HCT116 (cell line): Measurements from ENCODE around the gene CRLF1. TPM values are rescaled to one million over a fixed set of nuclear protein-coding genes. Genes with fewer than 3 reads are reported as not detected.

ENCODE experiments used
- ATAC-seq: fragments of 200-7000 bp; cut with Tn5 transposase; 2 replicates; pipeline ENCODE4 v1.9.1; 2020; ENCODE audit warnings: mild to moderate bottlenecking, moderate library complexity
- BruUV-seq: library from RNA; stranded (reverse); fragments of 400-500 nt; replicated peaks from 2 replicates; lab custom pipeline; 2021; lab: Mats Ljungman, UMichigan
- CTCF ChIA-PET: fragments of 300-600 bp; sonication (Branson Sonifier 250); formaldehyde crosslinking; loops from one replicate; lab custom pipeline; 2021; ENCODE audit warnings: antibody characterized with exemption; lab: Charles Lee
- POLR2A ChIA-PET: fragments of 300-600, 350-600 bp; sonication (Branson Sonifier 250); formaldehyde crosslinking; loops from one replicate; lab custom pipeline; 2021; ENCODE audit warnings: antibody characterized with exemption; lab: Charles Lee
- RAD21 ChIA-PET, 2 experiments: fragments of 300-600 bp; sonication (Branson Sonifier 250); formaldehyde crosslinking; loops; one replicate each; lab custom pipeline; 2023; ENCODE audit warnings: low total read pairs in 2 of 2; ENCODE audit not compliant: uncharacterized antibody in 2 of 2, unreplicated experiment in 2 of 2, low non-redundant PET in 1 of 2; lab: Charles Lee
- DNase-seq: peaks from one replicate; pipeline ENCODE4 v3.0.0-alpha.2; 2010; ENCODE audit warnings: low read depth, low spot score
- H2AFZ ChIP-seq: fragments of 200-600 bp; shearing (Covaris generic), sonication (generic); 2 replicates; pipeline ENCODE4 v1.6.1; 2017; ENCODE audit warnings: low read depth, mixed run types, mixed read lengths, antibody characterized with exemption, low read length; ENCODE audit not compliant: poor library complexity, severe bottlenecking
- H3K27ac ChIP-seq: 2 replicates; pipeline ENCODE4 v1.5.1; 2012; ENCODE audit warnings: low read depth, low read length
- H3K27me3 ChIP-seq: fragments of 200-600 bp; sonication (generic); 2 replicates; pipeline ENCODE4 v1.6.1; 2016; ENCODE audit warnings: mixed run types, low read length, mixed read lengths; ENCODE audit not compliant: insufficient read depth
- H3K36me3 ChIP-seq, 2 experiments: fragments of 200-500 bp in 1 of 2; fragments of 200-600 bp in 1 of 2; sonication (Bioruptor generic) in 1 of 2; sonication (generic) in 1 of 2; 2 replicates each; pipeline versions ENCODE4 v1.5.1 to v1.6.1; 2014 to 2016; ENCODE audit warnings: low read length in 2 of 2, inconsistent platforms in 1 of 2, mixed read lengths in 1 of 2, mixed run types in 1 of 2; ENCODE audit not compliant: insufficient read depth in 2 of 2, control insufficient read depth in 1 of 2
- H3K4me1 ChIP-seq, 2 experiments: fragments of 200-600 bp in 1 of 2; sonication (generic) in 1 of 2; 2 replicates each; pipeline versions ENCODE4 v1.5.1 to v1.6.1; 2012 to 2017; ENCODE audit warnings: low read length in 2 of 2, inconsistent platforms in 1 of 2, mild to moderate bottlenecking in 1 of 2, mixed read lengths in 1 of 2, mixed run types in 1 of 2, moderate library complexity in 1 of 2; ENCODE audit not compliant: insufficient read depth in 2 of 2, control insufficient read depth in 1 of 2
- H3K4me2 ChIP-seq: fragments of 200-600 bp; sonication (generic); 2 replicates; pipeline ENCODE4 v1.6.1; 2017; ENCODE audit warnings: mixed run types, low read length, mixed read lengths
- H3K4me3 ChIP-seq, 2 experiments: fragments of 200-600 bp in 1 of 2; sonication (generic) in 1 of 2; replicated peaks in 1 of 2; 2 replicates each; pipeline ENCODE4 v1.5.1; 2011 to 2016; ENCODE audit warnings: low read length in 2 of 2, control low read depth in 1 of 2, low read depth in 1 of 2, mild to moderate bottlenecking in 1 of 2, mixed read lengths in 1 of 2, mixed run types in 1 of 2
- H3K79me2 ChIP-seq: fragments of 200-600 bp; sonication (generic); 2 replicates; pipeline ENCODE4 v1.6.1; 2017; ENCODE audit warnings: mild to moderate bottlenecking, mixed run types, low read length, moderate library complexity, mixed read lengths; ENCODE audit not compliant: insufficient read depth
- H3K9ac ChIP-seq: fragments of 200-600 bp; sonication (generic); 2 replicates; pipeline ENCODE4 v1.6.1; 2016; ENCODE audit warnings: low read length, mixed read lengths
- H3K9me2 ChIP-seq: fragments of 200-600 bp; sonication (generic), shearing (Covaris generic); 2 replicates; pipeline ENCODE4 v1.6.1; 2017; ENCODE audit warnings: mixed run types, mild to moderate bottlenecking, moderate library complexity; ENCODE audit not compliant: insufficient read depth
- H3K9me3 ChIP-seq, 2 experiments: fragments of 200-500 bp in 1 of 2; fragments of 200-600 bp in 1 of 2; sonication (Bioruptor generic) in 1 of 2; sonication (generic) in 1 of 2; 2 replicates each; pipeline ENCODE4 v1.6.1; 2014 to 2017; ENCODE audit warnings: low read length in 2 of 2, mixed read lengths in 2 of 2, inconsistent platforms in 1 of 2, low read depth in 1 of 2, mild to moderate bottlenecking in 1 of 2, mixed run types in 1 of 2, moderate library complexity in 1 of 2; ENCODE audit not compliant: control insufficient read depth in 1 of 2, insufficient read depth in 1 of 2
- H4K20me1 ChIP-seq: fragments of 200-600 bp; sonication (generic), shearing (Covaris generic); 2 replicates; pipeline ENCODE4 v1.6.1; 2017; ENCODE audit warnings: mixed run types, mild to moderate bottlenecking, moderate library complexity; ENCODE audit not compliant: insufficient read depth
- CBX3 ChIP-seq: IDR thresholded peaks from 2 replicates; pipeline ENCODE4 v1.6.1; 2012; ENCODE audit warnings: low read depth
- EGR1 ChIP-seq: IDR thresholded peaks from 2 replicates; pipeline ENCODE4 v1.6.1; 2012; ENCODE audit warnings: low read depth
- ELF1 ChIP-seq: IDR thresholded peaks from 2 replicates; pipeline ENCODE4 v1.6.1; 2012; ENCODE audit warnings: low read depth, borderline replicate concordance
- EZH2 ChIP-seq: fragments of 200-600 bp; sonication (generic); IDR thresholded peaks from 2 replicates; pipeline ENCODE4 v1.6.1; 2017; ENCODE audit warnings: antibody characterized with exemption, mixed run types
- EZH2phosphoT487 ChIP-seq: fragments of 200-600 bp; IDR thresholded peaks from 2 replicates; pipeline ENCODE4 v1.6.1; 2018; ENCODE audit warnings: antibody characterized with exemption, borderline replicate concordance
- POLR2A ChIP-seq: IDR thresholded peaks from 2 replicates; pipeline ENCODE4 v1.7.0; 2011; ENCODE audit warnings: borderline replicate concordance; ENCODE audit not compliant: insufficient read depth, insufficient read length; ENCODE audit errors: extremely low read depth
- POLR2AphosphoS5 ChIP-seq: IDR thresholded peaks from 2 replicates; pipeline ENCODE4 v1.6.1; 2011; ENCODE audit warnings: mild to moderate bottlenecking, low read depth, low read length, moderate library complexity
- RAD21 ChIP-seq: IDR thresholded peaks from 2 replicates; pipeline ENCODE4 v1.6.1; 2012; ENCODE audit warnings: low read depth, mild to moderate bottlenecking
- SIN3A ChIP-seq: IDR thresholded peaks from 2 replicates; pipeline ENCODE4 v1.6.1; 2012; ENCODE audit warnings: low read depth
- SP1 ChIP-seq: IDR thresholded peaks from 2 replicates; pipeline ENCODE4 v1.6.1; 2012; ENCODE audit warnings: low read depth
- TCF7L2 ChIP-seq: IDR thresholded peaks from 2 replicates; pipeline ENCODE4 v1.7.0; 2011; ENCODE audit warnings: borderline replicate concordance, inconsistent platforms; ENCODE audit not compliant: insufficient read depth, insufficient read length; ENCODE audit errors: extremely low read depth
- ZFX ChIP-seq: fragments of 450-650 bp; IDR thresholded peaks from 2 replicates; pipeline ENCODE4 v1.6.1; 2017
- ZNF274 ChIP-seq: fragments of 200-500 bp; sonication (Bioruptor generic); IDR thresholded peaks from 2 replicates; pipeline ENCODE4 v1.6.1; 2014; ENCODE audit warnings: mild to moderate bottlenecking, low read depth, low read length, inconsistent platforms
- intact Hi-C: fragments of 100-400 bp; cut with micrococcal nuclease; formaldehyde crosslinking; loops from 2 replicates; pipeline ENCODE4 v1.10.0; 2022
- total RNA-seq: library from RNA; stranded (reverse); gene quantifications from one replicate; pipeline ENCODE4 v1.2.1, GENCODE V29; 2021; ENCODE audit not compliant: unreplicated experiment
- TF ChIP-seq, protein P1 (sequence below): IDR thresholded peaks from 2 replicates; pipeline ENCODE4 v1.6.1; 2012
- TF ChIP-seq, protein P2 (sequence below): IDR thresholded peaks from 2 replicates; pipeline ENCODE4 v1.6.1; 2012
- TF ChIP-seq, protein P3 (sequence below): IDR thresholded peaks from 2 replicates; pipeline ENCODE4 v1.6.1; 2012; ENCODE audit warnings: low read depth
- TF ChIP-seq, protein P4 (sequence below): IDR thresholded peaks from 2 replicates; pipeline ENCODE4 v1.6.1; 2011; ENCODE audit warnings: mild to moderate bottlenecking, low read length, moderate library complexity; ENCODE audit not compliant: insufficient replicate concordance; ENCODE audit errors: extremely low read depth
- TF ChIP-seq, protein P5 (sequence below), 3 experiments: fragments of 200-600 bp in 1 of 3; sonication (generic) in 1 of 3; IDR thresholded peaks in 2 of 3; conservative IDR thresholded peaks in 1 of 3; 2 replicates each; pipeline ENCODE4 v1.5.1; 2012 to 2017; ENCODE audit warnings: low read depth in 2 of 3, low read length in 2 of 3, antibody characterized with exemption in 1 of 3, borderline replicate concordance in 1 of 3, control low read depth in 1 of 3, mild to moderate bottlenecking in 1 of 3, mixed read lengths in 1 of 3, mixed run types in 1 of 3, moderate library complexity in 1 of 3; ENCODE audit not compliant: insufficient read depth in 1 of 3

The CRLF1 gene
- total RNA-seq, 1 experiment from 2014 or later, result 43.0 TPM

DNA sequence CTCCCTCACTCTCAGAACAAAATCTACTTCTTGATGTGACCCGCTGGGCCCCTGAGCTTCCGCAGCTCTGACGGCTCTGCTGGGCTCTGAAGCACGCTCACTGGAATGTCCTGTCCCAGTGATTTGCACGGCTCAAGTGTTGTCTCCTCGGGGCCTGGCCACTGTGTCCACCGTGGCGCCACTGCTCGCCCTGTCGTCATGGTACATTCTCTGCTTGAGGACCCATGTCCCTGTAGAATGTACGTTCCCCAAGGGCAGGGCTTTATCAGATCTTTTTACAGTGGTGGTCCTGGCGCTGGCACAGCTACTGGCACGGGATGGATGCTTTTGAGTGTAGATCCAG is 42.3 kb upstream of the CRLF1 start (continued):
- TF ChIP-seq, protein P1, sequence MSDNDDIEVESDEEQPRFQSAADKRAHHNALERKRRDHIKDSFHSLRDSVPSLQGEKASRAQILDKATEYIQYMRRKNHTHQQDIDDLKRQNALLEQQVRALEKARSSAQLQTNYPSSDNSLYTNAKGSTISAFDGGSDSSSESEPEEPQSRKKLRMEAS, result no peak
- TF ChIP-seq TCF7L2 (no peak), POLR2AphosphoS5 (no peak), ZFX (no peak), EZH2phosphoT487 (no peak)
- TF ChIP-seq, protein P2, sequence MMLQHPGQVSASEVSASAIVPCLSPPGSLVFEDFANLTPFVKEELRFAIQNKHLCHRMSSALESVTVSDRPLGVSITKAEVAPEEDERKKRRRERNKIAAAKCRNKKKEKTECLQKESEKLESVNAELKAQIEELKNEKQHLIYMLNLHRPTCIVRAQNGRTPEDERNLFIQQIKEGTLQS, result no peak

DNA sequence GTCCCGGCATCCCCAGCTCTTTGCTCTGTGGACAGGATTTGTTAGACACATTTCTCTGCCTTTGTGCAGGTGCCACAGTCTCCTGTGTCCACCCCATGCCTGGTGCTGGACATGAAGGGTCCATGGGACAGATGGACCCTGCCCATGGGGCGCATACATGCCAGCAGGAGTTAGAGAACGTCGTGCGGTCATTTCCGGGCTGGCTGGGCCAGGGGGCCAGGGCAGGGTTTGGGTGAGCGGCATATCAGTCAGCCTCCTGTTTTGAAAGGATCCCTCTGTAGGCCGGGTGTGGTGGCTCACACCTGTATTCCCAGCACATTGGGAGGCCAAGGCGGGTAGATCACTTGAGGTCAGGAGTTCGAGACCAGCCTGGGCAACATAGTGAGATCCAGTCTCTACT is 41.2 kb upstream of the CRLF1 start:
- no peaks in the 10 kb centered on the region for H3K27me3 ChIP-seq
- H3K79me2 ChIP-seq, result peaks cover 18% of the 10 kb centered on the region; the same call in 1 of the 2 replicates
- H4K20me1 ChIP-seq, result no peaks in the 10 kb centered on the region
- H3K4me3 ChIP-seq, result no peak overlapping the region
- no peaks in the 10 kb centered on the region for H3K36me3 ChIP-seq
- intact Hi-C loops, result no loop called here
- BruUV-seq, result no TSS peak
- no peaks in the 10 kb centered on the region for H3K9me3 ChIP-seq
- ChIA-PET CTCF (no interaction called here), RAD21 (no interaction called here), POLR2A (no interaction called here)
- peaks cover 0 to 10% of the 10 kb centered on the region in 2 experiments; a peak in 1 of 4 replicates for H3K4me1 ChIP-seq
- no peak for ATAC-seq
- no peak overlapping the region for H2AFZ ChIP-seq
- no peak overlapping the region for H3K9ac ChIP-seq
- no peak overlapping the region for H3K4me2 ChIP-seq
- H3K9me2 ChIP-seq, result no peaks in the 10 kb centered on the region
- H3K27ac ChIP-seq, result no peak overlapping the region
- no peak for DNase-seq
- TF ChIP-seq, protein P3, sequence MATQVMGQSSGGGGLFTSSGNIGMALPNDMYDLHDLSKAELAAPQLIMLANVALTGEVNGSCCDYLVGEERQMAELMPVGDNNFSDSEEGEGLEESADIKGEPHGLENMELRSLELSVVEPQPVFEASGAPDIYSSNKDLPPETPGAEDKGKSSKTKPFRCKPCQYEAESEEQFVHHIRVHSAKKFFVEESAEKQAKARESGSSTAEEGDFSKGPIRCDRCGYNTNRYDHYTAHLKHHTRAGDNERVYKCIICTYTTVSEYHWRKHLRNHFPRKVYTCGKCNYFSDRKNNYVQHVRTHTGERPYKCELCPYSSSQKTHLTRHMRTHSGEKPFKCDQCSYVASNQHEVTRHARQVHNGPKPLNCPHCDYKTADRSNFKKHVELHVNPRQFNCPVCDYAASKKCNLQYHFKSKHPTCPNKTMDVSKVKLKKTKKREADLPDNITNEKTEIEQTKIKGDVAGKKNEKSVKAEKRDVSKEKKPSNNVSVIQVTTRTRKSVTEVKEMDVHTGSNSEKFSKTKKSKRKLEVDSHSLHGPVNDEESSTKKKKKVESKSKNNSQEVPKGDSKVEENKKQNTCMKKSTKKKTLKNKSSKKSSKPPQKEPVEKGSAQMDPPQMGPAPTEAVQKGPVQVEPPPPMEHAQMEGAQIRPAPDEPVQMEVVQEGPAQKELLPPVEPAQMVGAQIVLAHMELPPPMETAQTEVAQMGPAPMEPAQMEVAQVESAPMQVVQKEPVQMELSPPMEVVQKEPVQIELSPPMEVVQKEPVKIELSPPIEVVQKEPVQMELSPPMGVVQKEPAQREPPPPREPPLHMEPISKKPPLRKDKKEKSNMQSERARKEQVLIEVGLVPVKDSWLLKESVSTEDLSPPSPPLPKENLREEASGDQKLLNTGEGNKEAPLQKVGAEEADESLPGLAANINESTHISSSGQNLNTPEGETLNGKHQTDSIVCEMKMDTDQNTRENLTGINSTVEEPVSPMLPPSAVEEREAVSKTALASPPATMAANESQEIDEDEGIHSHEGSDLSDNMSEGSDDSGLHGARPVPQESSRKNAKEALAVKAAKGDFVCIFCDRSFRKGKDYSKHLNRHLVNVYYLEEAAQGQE, result no peak
- TF ChIP-seq, protein P4, sequence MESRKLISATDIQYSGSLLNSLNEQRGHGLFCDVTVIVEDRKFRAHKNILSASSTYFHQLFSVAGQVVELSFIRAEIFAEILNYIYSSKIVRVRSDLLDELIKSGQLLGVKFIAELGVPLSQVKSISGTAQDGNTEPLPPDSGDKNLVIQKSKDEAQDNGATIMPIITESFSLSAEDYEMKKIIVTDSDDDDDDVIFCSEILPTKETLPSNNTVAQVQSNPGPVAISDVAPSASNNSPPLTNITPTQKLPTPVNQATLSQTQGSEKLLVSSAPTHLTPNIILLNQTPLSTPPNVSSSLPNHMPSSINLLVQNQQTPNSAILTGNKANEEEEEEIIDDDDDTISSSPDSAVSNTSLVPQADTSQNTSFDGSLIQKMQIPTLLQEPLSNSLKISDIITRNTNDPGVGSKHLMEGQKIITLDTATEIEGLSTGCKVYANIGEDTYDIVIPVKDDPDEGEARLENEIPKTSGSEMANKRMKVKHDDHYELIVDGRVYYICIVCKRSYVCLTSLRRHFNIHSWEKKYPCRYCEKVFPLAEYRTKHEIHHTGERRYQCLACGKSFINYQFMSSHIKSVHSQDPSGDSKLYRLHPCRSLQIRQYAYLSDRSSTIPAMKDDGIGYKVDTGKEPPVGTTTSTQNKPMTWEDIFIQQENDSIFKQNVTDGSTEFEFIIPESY, result no peak
- TF ChIP-seq RAD21 (no peak), SIN3A (no peak), CBX3 (no peak), SP1 (no peak), POLR2AphosphoS5 (no peak), EZH2 (no peak), ELF1 (no peak), EGR1 (no peak), POLR2A (no peak), ZNF274 (no peak)
- TF ChIP-seq, protein P1, result no peak
- TF ChIP-seq, protein P5, sequence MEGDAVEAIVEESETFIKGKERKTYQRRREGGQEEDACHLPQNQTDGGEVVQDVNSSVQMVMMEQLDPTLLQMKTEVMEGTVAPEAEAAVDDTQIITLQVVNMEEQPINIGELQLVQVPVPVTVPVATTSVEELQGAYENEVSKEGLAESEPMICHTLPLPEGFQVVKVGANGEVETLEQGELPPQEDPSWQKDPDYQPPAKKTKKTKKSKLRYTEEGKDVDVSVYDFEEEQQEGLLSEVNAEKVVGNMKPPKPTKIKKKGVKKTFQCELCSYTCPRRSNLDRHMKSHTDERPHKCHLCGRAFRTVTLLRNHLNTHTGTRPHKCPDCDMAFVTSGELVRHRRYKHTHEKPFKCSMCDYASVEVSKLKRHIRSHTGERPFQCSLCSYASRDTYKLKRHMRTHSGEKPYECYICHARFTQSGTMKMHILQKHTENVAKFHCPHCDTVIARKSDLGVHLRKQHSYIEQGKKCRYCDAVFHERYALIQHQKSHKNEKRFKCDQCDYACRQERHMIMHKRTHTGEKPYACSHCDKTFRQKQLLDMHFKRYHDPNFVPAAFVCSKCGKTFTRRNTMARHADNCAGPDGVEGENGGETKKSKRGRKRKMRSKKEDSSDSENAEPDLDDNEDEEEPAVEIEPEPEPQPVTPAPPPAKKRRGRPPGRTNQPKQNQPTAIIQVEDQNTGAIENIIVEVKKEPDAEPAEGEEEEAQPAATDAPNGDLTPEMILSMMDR (IDR thresholded peaks at IDR 0.05 in 2 of 3, conservative IDR thresholded peaks at IDR 0.05 in 1 of 3; ENCODE audit: borderline replicate concordance in 1 of 3, insufficient read depth in 1 of 3, low read depth in 2 of 3, low read length in 2 of 3), result no peak
- TF ChIP-seq, protein P2, result no peak
